HepG2 (cell line): ENCODE measurements around the gene TOGARAM1. TPM values are rescaled to one million over a fixed set of nuclear protein-coding genes. Genes with fewer than 3 reads are reported as not detected.

Source experiments
- ATF7-NPFF ChIP-seq: sonication (generic); formaldehyde crosslinking; IDR thresholded peaks from 2 replicates; pipeline ENCODE4 v1.8.1; 2023; ENCODE audit warnings: mild to moderate bottlenecking, low read depth, missing genetic modification reagents, moderate library complexity
- BORCS8-MEF2B ChIP-seq: sonication (generic); formaldehyde crosslinking; IDR thresholded peaks from 2 replicates; pipeline ENCODE4 v1.8.0; 2022; ENCODE audit warnings: mild to moderate bottlenecking, missing genetic modification reagents
- CHD2 ChIP-seq: IDR thresholded peaks from 2 replicates; pipeline ENCODE4 v1.6.1; 2011; ENCODE audit warnings: low read depth, low read length, improper control_type of control experiment
- KAT2B ChIP-seq: fragments of 150-350 bp; IDR thresholded peaks from 2 replicates; pipeline ENCODE4 v1.6.1; 2014; ENCODE audit warnings: low read depth, low read length, borderline replicate concordance
- KMT2B ChIP-seq: IDR thresholded peaks from 2 replicates; pipeline ENCODE4 v1.6.1; 2016; ENCODE audit warnings: missing genetic modification reagents, missing compliant biosample characterization
- NR2F6 ChIP-seq, 2 experiments: IDR thresholded peaks; 2 replicates each; pipeline ENCODE4 v1.6.1; 2016; ENCODE audit warnings: antibody characterized with exemption in 1 of 2, mild to moderate bottlenecking in 1 of 2
- ZNF256 ChIP-seq: sonication (generic); formaldehyde crosslinking; conservative IDR thresholded peaks from 2 replicates; pipeline ENCODE4 v1.4.0; 2020; ENCODE audit warnings: missing genetic modification reagents
- ZNF326 ChIP-seq: sonication (generic); formaldehyde crosslinking; IDR thresholded peaks from 2 replicates; pipeline ENCODE4 v1.4.0; 2020; ENCODE audit warnings: missing genetic modification reagents, borderline replicate concordance
- ZNF607 ChIP-seq: sonication (generic); formaldehyde crosslinking; IDR thresholded peaks from 2 replicates; pipeline ENCODE4 v1.5.1; 2020; ENCODE audit warnings: missing genetic modification reagents, mild to moderate bottlenecking, borderline replicate concordance
- polyA plus RNA-seq, 8 experiments: library from polyadenylated mRNA; depleted of rRNA in 3 of 8; stranded (reverse) in 7 of 8; unstranded in 1 of 8; fragments of >200 nt; fragmentation: Illumina TruSeq in 4 of 8; extraction: Trizol in 4 of 8; gene quantifications; 2 replicates each; pipeline versions ENCODE4 v1.2.1 to v1.2.3, GENCODE V29; 2011 to 2016; ENCODE audit warnings: low read depth in 4 of 8, missing spikeins in 1 of 8, mixed read lengths in 1 of 8; ENCODE audit not compliant: insufficient read depth in 1 of 8
- total RNA-seq, 5 experiments: library from RNA; depleted of rRNA; stranded (reverse); fragments of >200 nt; fragmentation: Illumina TruSeq; extraction: Trizol; gene quantifications; 2 replicates each; pipeline ENCODE4 v1.2.3, GENCODE V29; 2016; ENCODE audit warnings: low read depth in 1 of 5
- TF ChIP-seq, protein P1 (sequence below): sonication (generic); formaldehyde crosslinking; IDR thresholded peaks from 2 replicates; pipeline ENCODE4 v1.5.0; 2020; ENCODE audit warnings: mild to moderate bottlenecking, missing genetic modification reagents, borderline replicate concordance
- TF ChIP-seq, protein P2 (sequence below): sonication (generic); formaldehyde crosslinking; IDR thresholded peaks from one replicate; pipeline ENCODE4 v1.5.1; 2020; ENCODE audit warnings: mild to moderate bottlenecking, missing genetic modification reagents; ENCODE audit errors: not compliant biosample characterization

Gene TOGARAM1
- total and polyA plus RNA-seq, 2 of the 13 experiments (the other 11 are each of a cell fraction or from before 2014, with no cell fraction given) = 5.6 to 9.8 TPM

DNA sequence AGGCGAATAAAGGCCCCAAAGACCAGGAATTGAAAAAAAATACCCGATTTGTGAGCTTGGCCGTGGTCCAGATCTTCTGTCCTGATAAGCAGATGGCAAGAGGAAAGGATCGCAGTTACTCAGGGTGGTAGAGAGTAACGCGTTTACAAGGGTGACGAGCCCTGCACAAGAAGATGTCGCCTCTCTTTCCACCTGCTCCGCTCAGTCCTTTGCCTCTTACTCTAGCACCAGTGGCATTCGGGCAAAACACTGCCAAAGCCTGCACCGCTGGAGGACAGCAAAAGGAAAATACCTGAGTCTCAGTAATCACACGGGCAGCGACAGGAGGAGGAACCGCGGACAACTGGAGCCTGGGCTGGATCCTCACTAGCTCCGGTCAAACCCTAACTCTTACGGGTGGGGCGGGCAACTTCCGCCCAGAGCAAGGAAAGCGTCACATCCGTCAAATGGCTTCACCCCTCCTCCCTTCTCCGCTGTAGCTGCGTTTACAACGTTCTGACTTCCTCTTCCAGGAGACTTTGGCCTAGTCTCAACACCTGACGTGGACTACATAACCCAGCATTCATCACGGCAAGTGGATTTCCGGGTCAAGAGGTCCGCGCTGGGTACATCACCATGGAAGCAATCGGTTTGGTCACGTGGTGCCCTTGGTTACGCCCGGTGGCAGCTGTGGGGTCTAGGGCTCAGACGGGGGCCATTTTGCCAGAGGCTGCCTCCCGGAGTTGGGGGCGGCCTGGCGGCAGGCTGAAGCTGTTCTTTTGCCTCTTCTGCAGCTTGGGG lies at the start of gene TOGARAM1, which contains the start of gene KLHL28 (continued):
- TF ChIP-seq, protein P1, sequence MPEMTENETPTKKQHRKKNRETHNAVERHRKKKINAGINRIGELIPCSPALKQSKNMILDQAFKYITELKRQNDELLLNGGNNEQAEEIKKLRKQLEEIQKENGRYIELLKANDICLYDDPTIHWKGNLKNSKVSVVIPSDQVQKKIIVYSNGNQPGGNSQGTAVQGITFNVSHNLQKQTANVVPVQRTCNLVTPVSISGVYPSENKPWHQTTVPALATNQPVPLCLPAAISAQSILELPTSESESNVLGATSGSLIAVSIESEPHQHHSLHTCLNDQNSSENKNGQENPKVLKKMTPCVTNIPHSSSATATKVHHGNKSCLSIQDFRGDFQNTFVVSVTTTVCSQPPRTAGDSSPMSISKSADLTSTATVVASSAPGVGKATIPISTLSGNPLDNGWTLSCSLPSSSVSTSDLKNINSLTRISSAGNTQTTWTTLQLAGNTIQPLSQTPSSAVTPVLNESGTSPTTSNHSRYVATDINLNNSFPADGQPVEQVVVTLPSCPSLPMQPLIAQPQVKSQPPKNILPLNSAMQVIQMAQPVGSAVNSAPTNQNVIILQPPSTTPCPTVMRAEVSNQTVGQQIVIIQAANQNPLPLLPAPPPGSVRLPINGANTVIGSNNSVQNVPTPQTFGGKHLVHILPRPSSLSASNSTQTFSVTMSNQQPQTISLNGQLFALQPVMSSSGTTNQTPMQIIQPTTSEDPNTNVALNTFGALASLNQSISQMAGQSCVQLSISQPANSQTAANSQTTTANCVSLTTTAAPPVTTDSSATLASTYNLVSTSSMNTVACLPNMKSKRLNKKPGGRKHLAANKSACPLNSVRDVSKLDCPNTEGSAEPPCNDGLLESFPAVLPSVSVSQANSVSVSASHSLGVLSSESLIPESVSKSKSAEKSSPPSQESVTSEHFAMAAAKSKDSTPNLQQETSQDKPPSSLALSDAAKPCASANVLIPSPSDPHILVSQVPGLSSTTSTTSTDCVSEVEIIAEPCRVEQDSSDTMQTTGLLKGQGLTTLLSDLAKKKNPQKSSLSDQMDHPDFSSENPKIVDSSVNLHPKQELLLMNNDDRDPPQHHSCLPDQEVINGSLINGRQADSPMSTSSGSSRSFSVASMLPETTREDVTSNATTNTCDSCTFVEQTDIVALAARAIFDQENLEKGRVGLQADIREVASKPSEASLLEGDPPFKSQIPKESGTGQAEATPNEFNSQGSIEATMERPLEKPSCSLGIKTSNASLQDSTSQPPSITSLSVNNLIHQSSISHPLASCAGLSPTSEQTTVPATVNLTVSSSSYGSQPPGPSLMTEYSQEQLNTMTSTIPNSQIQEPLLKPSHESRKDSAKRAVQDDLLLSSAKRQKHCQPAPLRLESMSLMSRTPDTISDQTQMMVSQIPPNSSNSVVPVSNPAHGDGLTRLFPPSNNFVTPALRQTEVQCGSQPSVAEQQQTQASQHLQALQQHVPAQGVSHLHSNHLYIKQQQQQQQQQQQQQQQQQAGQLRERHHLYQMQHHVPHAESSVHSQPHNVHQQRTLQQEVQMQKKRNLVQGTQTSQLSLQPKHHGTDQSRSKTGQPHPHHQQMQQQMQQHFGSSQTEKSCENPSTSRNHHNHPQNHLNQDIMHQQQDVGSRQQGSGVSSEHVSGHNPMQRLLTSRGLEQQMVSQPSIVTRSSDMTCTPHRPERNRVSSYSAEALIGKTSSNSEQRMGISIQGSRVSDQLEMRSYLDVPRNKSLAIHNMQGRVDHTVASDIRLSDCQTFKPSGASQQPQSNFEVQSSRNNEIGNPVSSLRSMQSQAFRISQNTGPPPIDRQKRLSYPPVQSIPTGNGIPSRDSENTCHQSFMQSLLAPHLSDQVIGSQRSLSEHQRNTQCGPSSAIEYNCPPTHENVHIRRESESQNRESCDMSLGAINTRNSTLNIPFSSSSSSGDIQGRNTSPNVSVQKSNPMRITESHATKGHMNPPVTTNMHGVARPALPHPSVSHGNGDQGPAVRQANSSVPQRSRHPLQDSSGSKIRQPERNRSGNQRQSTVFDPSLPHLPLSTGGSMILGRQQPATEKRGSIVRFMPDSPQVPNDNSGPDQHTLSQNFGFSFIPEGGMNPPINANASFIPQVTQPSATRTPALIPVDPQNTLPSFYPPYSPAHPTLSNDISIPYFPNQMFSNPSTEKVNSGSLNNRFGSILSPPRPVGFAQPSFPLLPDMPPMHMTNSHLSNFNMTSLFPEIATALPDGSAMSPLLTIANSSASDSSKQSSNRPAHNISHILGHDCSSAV (CRISPR knock-in tag) = no peak
- TF ChIP-seq BORCS8-MEF2B (CRISPR knock-in tag) (no peak), ZNF326 (CRISPR knock-in tag) (no peak), ZNF607 (CRISPR knock-in tag) (no peak), ATF7-NPFF (CRISPR knock-in tag) (peak; percentile 77; the same call in 1 of the 2 replicates), KMT2B (CRISPR knock-in tag) (peak; percentile 93), NR2F6 (IDR thresholded peaks at IDR 0.05) (peak; percentile 85), NR2F6 (CRISPR knock-in tag; IDR thresholded peaks at IDR 0.05) (peak; percentile 85), ZNF256 (no peak), KAT2B (no peak), CHD2 (no peak; the same call in 1 of the 2 replicates)
- TF ChIP-seq, protein P2, sequence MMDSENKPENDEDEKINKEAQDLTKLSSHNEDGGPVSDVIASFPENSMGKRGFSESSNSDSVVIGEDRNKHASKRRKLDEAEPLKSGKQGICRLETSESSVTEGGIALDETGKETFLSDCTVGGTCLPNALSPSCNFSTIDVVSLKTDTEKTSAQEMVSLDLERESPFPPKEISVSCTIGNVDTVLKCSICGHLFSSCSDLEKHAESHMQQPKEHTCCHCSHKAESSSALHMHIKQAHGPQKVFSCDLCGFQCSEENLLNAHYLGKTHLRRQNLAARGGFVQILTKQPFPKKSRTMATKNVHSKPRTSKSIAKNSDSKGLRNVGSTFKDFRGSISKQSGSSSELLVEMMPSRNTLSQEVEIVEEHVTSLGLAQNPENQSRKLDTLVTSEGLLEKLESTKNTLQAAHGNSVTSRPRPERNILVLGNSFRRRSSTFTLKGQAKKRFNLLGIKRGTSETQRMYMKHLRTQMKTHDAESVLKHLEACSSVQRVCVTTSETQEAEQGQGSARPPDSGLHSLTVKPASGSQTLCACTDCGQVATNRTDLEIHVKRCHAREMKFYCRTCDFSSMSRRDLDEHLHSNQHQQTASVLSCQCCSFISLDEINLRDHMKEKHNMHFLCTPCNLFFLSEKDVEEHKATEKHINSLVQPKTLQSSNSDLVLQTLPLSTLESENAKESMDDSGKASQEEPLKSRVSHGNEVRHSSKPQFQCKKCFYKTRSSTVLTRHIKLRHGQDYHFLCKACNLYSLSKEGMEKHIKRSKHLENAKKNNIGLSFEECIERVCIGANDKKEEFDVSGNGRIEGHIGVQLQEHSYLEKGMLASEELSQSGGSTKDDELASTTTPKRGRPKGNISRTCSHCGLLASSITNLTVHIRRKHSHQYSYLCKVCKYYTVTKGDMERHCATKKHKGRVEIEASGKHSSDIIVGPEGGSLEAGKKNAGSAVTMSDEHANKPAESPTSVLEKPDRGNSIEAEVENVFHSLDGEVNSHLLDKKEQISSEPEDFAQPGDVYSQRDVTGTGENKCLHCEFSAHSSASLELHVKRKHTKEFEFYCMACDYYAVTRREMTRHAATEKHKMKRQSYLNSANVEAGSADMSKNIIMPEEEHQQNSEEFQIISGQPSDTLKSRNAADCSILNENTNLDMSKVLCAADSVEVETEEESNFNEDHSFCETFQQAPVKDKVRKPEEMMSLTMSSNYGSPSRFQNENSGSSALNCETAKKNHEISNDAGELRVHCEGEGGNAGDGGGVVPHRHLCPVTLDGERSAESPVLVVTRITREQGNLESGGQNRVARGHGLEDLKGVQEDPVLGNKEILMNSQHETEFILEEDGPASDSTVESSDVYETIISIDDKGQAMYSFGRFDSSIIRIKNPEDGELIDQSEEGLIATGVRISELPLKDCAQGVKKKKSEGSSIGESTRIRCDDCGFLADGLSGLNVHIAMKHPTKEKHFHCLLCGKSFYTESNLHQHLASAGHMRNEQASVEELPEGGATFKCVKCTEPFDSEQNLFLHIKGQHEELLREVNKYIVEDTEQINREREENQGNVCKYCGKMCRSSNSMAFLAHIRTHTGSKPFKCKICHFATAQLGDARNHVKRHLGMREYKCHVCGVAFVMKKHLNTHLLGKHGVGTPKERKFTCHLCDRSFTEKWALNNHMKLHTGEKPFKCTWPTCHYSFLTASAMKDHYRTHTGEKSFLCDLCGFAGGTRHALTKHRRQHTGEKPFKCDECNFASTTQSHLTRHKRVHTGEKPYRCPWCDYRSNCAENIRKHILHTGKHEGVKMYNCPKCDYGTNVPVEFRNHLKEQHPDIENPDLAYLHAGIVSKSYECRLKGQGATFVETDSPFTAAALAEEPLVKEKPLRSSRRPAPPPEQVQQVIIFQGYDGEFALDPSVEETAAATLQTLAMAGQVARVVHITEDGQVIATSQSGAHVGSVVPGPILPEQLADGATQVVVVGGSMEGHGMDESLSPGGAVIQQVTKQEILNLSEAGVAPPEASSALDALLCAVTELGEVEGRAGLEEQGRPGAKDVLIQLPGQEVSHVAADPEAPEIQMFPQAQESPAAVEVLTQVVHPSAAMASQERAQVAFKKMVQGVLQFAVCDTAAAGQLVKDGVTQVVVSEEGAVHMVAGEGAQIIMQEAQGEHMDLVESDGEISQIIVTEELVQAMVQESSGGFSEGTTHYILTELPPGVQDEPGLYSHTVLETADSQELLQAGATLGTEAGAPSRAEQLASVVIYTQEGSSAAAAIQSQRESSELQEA (CRISPR knock-in tag) = no peak
